Mammary epithelial cell (primary cell): ENCODE results near the gene SLC23A1.

Experiments
- EZH2 ChIP-seq: IDR thresholded peaks from 2 replicates; pipeline ENCODE4 v1.6.1; 2012; ENCODE audit warnings: low read length, inconsistent platforms, borderline replicate concordance
- TF ChIP-seq, protein P1 (sequence below), 2 donors: IDR thresholded peaks in 1 of 2; conservative IDR thresholded peaks in 1 of 2; 2 replicates each; pipeline ENCODE4 v1.5.1; 2011 to 2012; ENCODE audit warnings: inconsistent platforms in 2 of 2, low read length in 2 of 2, mild to moderate bottlenecking in 2 of 2, control low read depth in 1 of 2, low read depth in 1 of 2; ENCODE audit not compliant: insufficient read depth in 1 of 2; ENCODE audit errors: extremely low read depth in 1 of 2

DNA sequence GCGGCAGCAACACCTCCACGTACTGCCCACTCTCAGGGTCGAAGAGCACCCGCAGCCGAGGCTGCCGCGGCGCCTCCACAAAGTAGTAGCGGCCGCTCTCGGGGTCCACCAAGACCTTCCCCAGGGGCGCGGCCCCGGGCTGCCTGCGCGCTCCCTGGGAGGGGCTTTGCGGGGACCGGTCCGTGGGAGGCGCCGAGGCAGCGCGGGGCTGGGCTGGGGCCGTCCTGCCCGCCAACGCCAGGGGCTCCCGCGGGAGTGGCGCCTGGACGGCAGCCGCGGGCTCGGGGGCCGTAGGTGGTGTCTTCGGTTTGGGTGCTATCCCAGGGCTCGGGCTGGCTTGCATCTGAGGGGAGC, 9.2 kb upstream of the SLC23A1 start:
- TF ChIP-seq, protein P1, sequence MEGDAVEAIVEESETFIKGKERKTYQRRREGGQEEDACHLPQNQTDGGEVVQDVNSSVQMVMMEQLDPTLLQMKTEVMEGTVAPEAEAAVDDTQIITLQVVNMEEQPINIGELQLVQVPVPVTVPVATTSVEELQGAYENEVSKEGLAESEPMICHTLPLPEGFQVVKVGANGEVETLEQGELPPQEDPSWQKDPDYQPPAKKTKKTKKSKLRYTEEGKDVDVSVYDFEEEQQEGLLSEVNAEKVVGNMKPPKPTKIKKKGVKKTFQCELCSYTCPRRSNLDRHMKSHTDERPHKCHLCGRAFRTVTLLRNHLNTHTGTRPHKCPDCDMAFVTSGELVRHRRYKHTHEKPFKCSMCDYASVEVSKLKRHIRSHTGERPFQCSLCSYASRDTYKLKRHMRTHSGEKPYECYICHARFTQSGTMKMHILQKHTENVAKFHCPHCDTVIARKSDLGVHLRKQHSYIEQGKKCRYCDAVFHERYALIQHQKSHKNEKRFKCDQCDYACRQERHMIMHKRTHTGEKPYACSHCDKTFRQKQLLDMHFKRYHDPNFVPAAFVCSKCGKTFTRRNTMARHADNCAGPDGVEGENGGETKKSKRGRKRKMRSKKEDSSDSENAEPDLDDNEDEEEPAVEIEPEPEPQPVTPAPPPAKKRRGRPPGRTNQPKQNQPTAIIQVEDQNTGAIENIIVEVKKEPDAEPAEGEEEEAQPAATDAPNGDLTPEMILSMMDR (conservative IDR thresholded peaks at IDR 0.05 in 1 of 2, IDR thresholded peaks at IDR 0.05 in 1 of 2; ENCODE audit: extremely low read depth in 1 of 2, insufficient read depth in 1 of 2, low read depth in 1 of 2, low read length in 2 of 2), result no peak
- no peak for TF ChIP-seq EZH2
